Measurements from ENCODE around the gene YIF1A. TPM values are rescaled to one million over a fixed set of nuclear protein-coding genes. Genes with fewer than 3 reads are reported as not detected.
"Not testable (repeated sequence)": the region's sequence is repeated elsewhere in the genome, so short reads cannot be mapped to it uniquely, and the experiment has no call there.

YIF1A gene
- total RNA-seq, 1 donor from 2014 or later: 48.0 TPM

GRCh38 chr11:66323684-66324083 is 34.7 kb upstream of the YIF1A start:
- Mint-ChIP-seq H3K27me3 (ENCODE audit: unreplicated experiment) (peaks cover 15% of the 10 kb centered on the region), H3K36me3 (ENCODE audit: low read depth, unreplicated experiment) (peaks cover 7% of the 10 kb centered on the region), H3K27ac (ENCODE audit: unreplicated experiment) (peak overlapping the region; percentile 70), H3K4me1 (ENCODE audit: unreplicated experiment) (peaks cover 23% of the 10 kb centered on the region), H3K9me3 (ENCODE audit: unreplicated experiment) (no peaks in the 10 kb centered on the region), H3K4me3 (ENCODE audit: unreplicated experiment) (peak overlapping the region; percentile 65)
- TF ChIP-seq CTCF (IDR thresholded peaks at IDR 0.05; ENCODE audit: unreplicated experiment): no peak
- no peak for DNase-seq (ENCODE audit: low spot score)

GRCh38 chr11:66322732-66323427 is 33.9 kb upstream of the YIF1A start:
- peaks cover 5% of the 10 kb centered on the region for H3K36me3 Mint-ChIP-seq (ENCODE audit: low read depth, unreplicated experiment)
- H3K27me3 Mint-ChIP-seq (ENCODE audit: unreplicated experiment): peaks cover 12% of the 10 kb centered on the region
- no peak for DNase-seq (ENCODE audit: low spot score)
- H3K4me1 Mint-ChIP-seq (ENCODE audit: unreplicated experiment): peaks cover 20% of the 10 kb centered on the region
- H3K4me3 Mint-ChIP-seq (ENCODE audit: unreplicated experiment): no peak overlapping the region
- no peaks in the 10 kb centered on the region for H3K9me3 Mint-ChIP-seq (ENCODE audit: unreplicated experiment)
- peak overlapping the region; percentile 70 for H3K27ac Mint-ChIP-seq (ENCODE audit: unreplicated experiment)
- TF ChIP-seq CTCF (IDR thresholded peaks at IDR 0.05; ENCODE audit: unreplicated experiment): no peak

GRCh38 chr11:66321606-66322005 is 32.7 kb upstream of the YIF1A start:
- Mint-ChIP-seq H3K27ac (ENCODE audit: unreplicated experiment) (no peak overlapping the region), H3K27me3 (ENCODE audit: unreplicated experiment) (peaks cover 13% of the 10 kb centered on the region), H3K4me3 (ENCODE audit: unreplicated experiment) (no peak overlapping the region), H3K9me3 (ENCODE audit: unreplicated experiment) (no peaks in the 10 kb centered on the region), H3K36me3 (ENCODE audit: low read depth, unreplicated experiment) (no peaks in the 10 kb centered on the region), H3K4me1 (ENCODE audit: unreplicated experiment) (peaks cover 16% of the 10 kb centered on the region)
- no peak for DNase-seq (ENCODE audit: low spot score)
- TF ChIP-seq CTCF (IDR thresholded peaks at IDR 0.05; ENCODE audit: unreplicated experiment): no peak

- Mint-ChIP-seq H3K27me3 (ENCODE audit: unreplicated experiment) (peaks cover 13% of the 10 kb centered on the region), H3K4me1 (ENCODE audit: unreplicated experiment) (peaks cover 12% of the 10 kb centered on the region)
- not testable (repeated sequence) for DNase-seq (ENCODE audit: low spot score); H3K36me3 Mint-ChIP-seq (ENCODE audit: low read depth, unreplicated experiment); H3K27ac Mint-ChIP-seq (ENCODE audit: unreplicated experiment); H3K4me3 Mint-ChIP-seq (ENCODE audit: unreplicated experiment); H3K9me3 Mint-ChIP-seq (ENCODE audit: unreplicated experiment)
These were observed 31.8 kb upstream of the YIF1A start for GRCh38 chr11:66320748-66321147.

- DNase-seq (ENCODE audit: low spot score); H3K27ac Mint-ChIP-seq (ENCODE audit: unreplicated experiment); H3K36me3 Mint-ChIP-seq (ENCODE audit: low read depth, unreplicated experiment); H3K9me3 Mint-ChIP-seq (ENCODE audit: unreplicated experiment); H3K4me3 Mint-ChIP-seq (ENCODE audit: unreplicated experiment): not testable (repeated sequence)
- Mint-ChIP-seq H3K27me3 (ENCODE audit: unreplicated experiment) (peaks cover 16% of the 10 kb centered on the region), H3K4me1 (ENCODE audit: unreplicated experiment) (peaks cover 12% of the 10 kb centered on the region)
These were observed 31.3 kb upstream of the YIF1A start for GRCh38 chr11:66320289-66320688.

- no peak for TF ChIP-seq CTCF (IDR thresholded peaks at IDR 0.05; ENCODE audit: unreplicated experiment)
- H3K27ac Mint-ChIP-seq (ENCODE audit: unreplicated experiment): peak overlapping the region; percentile 36
- DNase-seq (ENCODE audit: low spot score): no peak
- peaks cover 25% of the 10 kb centered on the region for H3K27me3 Mint-ChIP-seq (ENCODE audit: unreplicated experiment)
- no peaks in the 10 kb centered on the region for H3K9me3 Mint-ChIP-seq (ENCODE audit: unreplicated experiment)
- peaks cover 5% of the 10 kb centered on the region for H3K36me3 Mint-ChIP-seq (ENCODE audit: low read depth, unreplicated experiment)
- peak overlapping the region; percentile 12 for H3K4me3 Mint-ChIP-seq (ENCODE audit: unreplicated experiment)
- peaks cover 21% of the 10 kb centered on the region for H3K4me1 Mint-ChIP-seq (ENCODE audit: unreplicated experiment)
These were observed 29.6 kb upstream of the YIF1A start for GRCh38 chr11:66318600-66318970.
